Pancreas (tissue), 10 donors: ENCODE data around the gene TMEM229A. TPM values are rescaled to one million over a fixed set of nuclear protein-coding genes. Genes with fewer than 3 reads are reported as not detected.

Experiments
- ATAC-seq, 4 donors: fragments of 200-7000 bp; cut with Tn5 transposase; one replicate each; pipeline versions ENCODE4 v1.8.0 to v1.9.1; 2020; ENCODE audit warnings: mild to moderate bottlenecking in 4 of 4, moderate library complexity in 4 of 4
- DNase-seq, 6 donors: peaks; one replicate each; pipeline ENCODE4 v3.0.0-alpha.2; 2020
- FAIRE-seq: peaks from 2 replicates; lab custom pipeline; 2012; peaks lifted over from hg19 to GRCh38; lab: Jason Lieb, UNC
- H3K27ac ChIP-seq, 4 donors: fragments of 200-600 bp; sonication (generic); 1 replicate in 3 of 4; 2 replicates in 1 of 4; pipeline versions ENCODE4 v1.5.0 to v1.8.0; 2020
- H3K27me3 ChIP-seq, 4 donors: fragments of 200-600 bp; one replicate each; pipeline ENCODE4 v1.8.0; 2021
- H3K36me3 ChIP-seq, 3 donors: fragments of 200-600 bp; sonication (generic) in 1 of 3; one replicate each; pipeline versions ENCODE4 v1.5.0 to v1.8.0; 2020 to 2021
- H3K4me1 ChIP-seq, 3 donors: fragments of 200-600 bp; one replicate each; pipeline ENCODE4 v1.8.0; 2021
- H3K4me3 ChIP-seq, 4 donors: fragments of 200-600 bp; sonication (generic) in 2 of 4; one replicate each; pipeline versions ENCODE4 v1.5.0 to v1.8.0; 2020 to 2021
- H3K9me3 ChIP-seq, 4 donors: fragments of 200-600 bp; one replicate each; pipeline ENCODE4 v1.8.0; 2021
- WGBS, 2 donors: extraction: QIAGEN DNeasy Blood & Tissue Kit; methylation state at CpG; one replicate each; pipeline ENCODE4 v1.1.7; 2013; 5-methylcytosine and 5-hydroxymethylcytosine counted together
- intact Hi-C, 3 donors: fragments of 100-400 bp; cut with DNase I; formaldehyde crosslinking; loops; one replicate each; pipeline versions ENCODE4 v1.11.1 to v1.14.2; 2022
- polyA plus RNA-seq, 2 donors: library from polyadenylated mRNA; stranded (reverse); fragments of 200-250 nt; gene quantifications; one replicate each; pipeline ENCODE4 v1.2.3, GENCODE V29; 2013
- total RNA-seq, 6 donors: library from RNA; stranded (reverse); fragmentation: NEBNext Ultra II Directional in 4 of 6; extraction: Animal tissue kit (Norgen Biotek cat#: 25700) in 4 of 6; gene quantifications; one replicate each; pipeline versions ENCODE4 v1.2.1 to v1.2.4, GENCODE V29; 2021 to 2023
- TF ChIP-seq, protein P1 (sequence below), 4 donors: fragments of 200-600 bp; sonication (generic) in 3 of 4; IDR thresholded peaks; one replicate each; pipeline versions ENCODE4 v1.5.0 to v1.8.0; 2021; ENCODE audit warnings: antibody characterized with exemption in 4 of 4
- donor health status: healthy with polysubstance abuse.
- donor health status: DM: no; HTN: no; CAD: no; lungs with moderate emphysema.
- donor health status: DM: no; HTN: no; CAD: no.
- donor health status: control.
- donor health status: control.
- donor health status: Bipolar disorder and iron deficiency.
- donor health status: DM: yes; HTN: yes; CAD: no.
- donor health status: DM: no; HTN: no; CAD: no.
- donor health status: DM: no; HTN: no; CAD: no.
- donor health status: DM: yes; HTN: yes; CAD: no.

Gene TMEM229A
- total and polyA plus RNA-seq, 8 donors, result 0.09 to 0.20 (median 0.12) TPM; not detected in 5

DNA sequence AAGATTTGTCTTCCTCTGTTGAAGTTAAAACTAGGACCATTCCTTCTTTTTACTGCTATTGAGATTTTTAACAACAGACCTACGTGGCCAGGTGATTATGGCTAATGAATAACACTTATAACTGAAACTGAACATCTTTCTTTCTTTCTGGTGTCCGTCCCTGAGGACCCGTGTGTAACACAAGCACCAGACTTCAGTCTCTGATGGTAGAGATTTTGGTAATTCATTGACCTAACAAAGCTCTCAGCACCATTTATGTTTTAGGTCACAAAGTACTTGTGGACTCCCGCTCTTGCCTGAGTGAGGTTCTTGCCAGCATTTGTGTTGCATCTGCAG, 40.4 kb upstream of the TMEM229A start:
- Histone ChIP-seq H3K27ac (no peak overlapping the region), H3K36me3 (no peaks in the 10 kb centered on the region), H3K4me1 (no peaks in the 10 kb centered on the region), H3K27me3 (no peaks in the 10 kb centered on the region), H3K9me3 (no peaks in the 10 kb centered on the region), H3K4me3 (no peak overlapping the region)
- no peak for DNase-seq
- intact Hi-C loops, result no loop called here
- no peak for FAIRE-seq
- WGBS, 2 donors, result 67 to 69% methylated on average over 4 of the region's 4 CpGs
- TF ChIP-seq, protein P1, sequence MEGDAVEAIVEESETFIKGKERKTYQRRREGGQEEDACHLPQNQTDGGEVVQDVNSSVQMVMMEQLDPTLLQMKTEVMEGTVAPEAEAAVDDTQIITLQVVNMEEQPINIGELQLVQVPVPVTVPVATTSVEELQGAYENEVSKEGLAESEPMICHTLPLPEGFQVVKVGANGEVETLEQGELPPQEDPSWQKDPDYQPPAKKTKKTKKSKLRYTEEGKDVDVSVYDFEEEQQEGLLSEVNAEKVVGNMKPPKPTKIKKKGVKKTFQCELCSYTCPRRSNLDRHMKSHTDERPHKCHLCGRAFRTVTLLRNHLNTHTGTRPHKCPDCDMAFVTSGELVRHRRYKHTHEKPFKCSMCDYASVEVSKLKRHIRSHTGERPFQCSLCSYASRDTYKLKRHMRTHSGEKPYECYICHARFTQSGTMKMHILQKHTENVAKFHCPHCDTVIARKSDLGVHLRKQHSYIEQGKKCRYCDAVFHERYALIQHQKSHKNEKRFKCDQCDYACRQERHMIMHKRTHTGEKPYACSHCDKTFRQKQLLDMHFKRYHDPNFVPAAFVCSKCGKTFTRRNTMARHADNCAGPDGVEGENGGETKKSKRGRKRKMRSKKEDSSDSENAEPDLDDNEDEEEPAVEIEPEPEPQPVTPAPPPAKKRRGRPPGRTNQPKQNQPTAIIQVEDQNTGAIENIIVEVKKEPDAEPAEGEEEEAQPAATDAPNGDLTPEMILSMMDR (IDR thresholded peaks at IDR 0.05), result no peak
- no peak for ATAC-seq

DNA sequence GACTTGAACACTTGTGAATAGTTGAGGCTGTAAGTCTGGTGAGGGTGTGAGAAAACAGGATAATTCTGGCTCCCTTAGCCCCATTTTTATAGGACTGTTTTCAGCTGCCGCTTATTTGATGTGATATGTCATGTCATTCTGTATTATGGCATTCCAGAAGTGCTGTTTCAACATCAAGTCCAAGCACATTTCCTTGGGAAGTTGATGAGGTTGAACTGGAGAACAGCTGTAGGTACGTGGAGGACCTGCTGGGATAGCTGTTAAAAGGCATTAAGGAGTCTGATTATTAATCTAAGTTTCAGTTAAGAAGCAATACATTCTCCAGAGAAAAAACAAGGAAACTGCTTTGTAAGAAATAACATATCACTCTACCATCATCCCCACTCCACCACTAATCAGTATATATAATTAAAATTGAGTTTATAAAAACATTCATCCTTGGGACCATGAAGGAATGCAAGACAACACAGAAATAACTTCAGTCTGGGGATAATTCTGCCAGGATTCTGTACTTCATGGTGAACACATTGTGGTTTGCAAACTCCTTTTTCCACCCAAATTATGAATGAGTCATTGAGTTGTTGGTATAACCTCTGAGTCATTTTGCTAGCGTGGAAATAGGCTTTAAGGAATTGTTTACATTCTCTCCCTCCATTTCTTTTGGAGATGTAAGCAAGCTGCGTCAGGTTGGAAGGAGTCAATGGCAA, 39.9 kb upstream of the TMEM229A start:
- H3K9me3 ChIP-seq, result no peaks in the 10 kb centered on the region
- 71 to 75% methylated on average over 4 of the region's 4 CpGs for WGBS, 2 donors
- H3K4me3 ChIP-seq, result no peak overlapping the region
- TF ChIP-seq, protein P1 (IDR thresholded peaks at IDR 0.05), result no peak
- intact Hi-C loops, result no loop called here
- ATAC-seq (no peak), DNase-seq (no peak), FAIRE-seq (no peak)
- H3K36me3 ChIP-seq, result no peaks in the 10 kb centered on the region
- no peaks in the 10 kb centered on the region for H3K27me3 ChIP-seq
- H3K27ac ChIP-seq, result no peak overlapping the region
- H3K4me1 ChIP-seq, result no peaks in the 10 kb centered on the region

DNA sequence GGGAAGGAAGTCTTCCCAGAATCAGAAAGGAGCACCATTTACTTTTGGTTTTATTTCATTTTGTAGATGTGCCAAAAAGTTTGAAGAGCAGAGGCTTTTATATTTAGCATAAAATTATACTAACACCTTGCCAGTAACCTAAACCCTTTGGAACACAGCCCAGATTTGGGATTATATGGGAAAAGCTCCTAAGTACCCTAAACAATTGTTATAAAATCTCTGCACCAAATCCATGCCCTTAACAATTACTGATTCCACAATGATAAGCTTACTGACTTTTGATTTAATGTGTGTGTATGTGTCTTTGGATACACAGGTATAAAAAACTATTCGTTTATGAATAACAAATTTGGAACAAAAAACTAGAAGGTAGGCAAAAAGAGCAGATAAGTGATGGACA, 39.0 kb upstream of the TMEM229A start:
- no peak for FAIRE-seq
- Histone ChIP-seq H3K4me1 (no peaks in the 10 kb centered on the region), H3K9me3 (no peaks in the 10 kb centered on the region), H3K27me3 (no peaks in the 10 kb centered on the region), H3K36me3 (no peaks in the 10 kb centered on the region), H3K27ac (no peak overlapping the region), H3K4me3 (no peak overlapping the region)
- 41 to 49% methylated on average over 1 of the region's 1 CpG for WGBS, 2 donors
- no peak for DNase-seq
- TF ChIP-seq, protein P1 (IDR thresholded peaks at IDR 0.05), result no peak
- intact Hi-C loops, result no loop called here
- ATAC-seq, result no peak

DNA sequence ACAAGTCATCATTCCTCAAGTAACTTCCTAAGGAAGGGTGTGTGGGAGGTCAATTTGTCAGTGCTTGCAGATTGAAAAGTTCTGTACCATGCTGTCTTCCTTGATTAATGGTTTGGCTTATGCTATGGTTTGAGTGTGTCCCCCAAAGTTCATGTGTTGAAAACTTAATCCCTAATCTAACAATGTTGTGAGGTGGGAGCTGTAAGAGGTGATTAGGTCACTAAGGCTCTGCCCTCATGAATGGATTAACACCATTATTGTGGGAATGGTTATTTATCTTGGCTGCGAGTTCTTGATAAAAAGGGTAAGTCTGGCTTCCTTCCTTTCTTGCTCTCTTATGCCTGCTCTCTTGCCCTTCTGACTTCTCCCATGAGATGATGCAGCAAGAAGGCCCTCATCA, 29.3 kb upstream of the TMEM229A start:
- no peaks in the 10 kb centered on the region for H3K27me3 ChIP-seq
- H3K9me3 ChIP-seq, result no peaks in the 10 kb centered on the region
- no peak overlapping the region for H3K27ac ChIP-seq
- FAIRE-seq (no peak), DNase-seq (no peak), ATAC-seq (no peak)
- H3K36me3 ChIP-seq, result no peaks in the 10 kb centered on the region
- H3K4me3 ChIP-seq, result no peak overlapping the region
- TF ChIP-seq, protein P1 (IDR thresholded peaks at IDR 0.05), result no peak
- no peaks in the 10 kb centered on the region for H3K4me1 ChIP-seq
- WGBS, 2 donors, result 40 to 42% methylated on average over 1 of the region's 1 CpG
- intact Hi-C loops, result no loop called here

DNA sequence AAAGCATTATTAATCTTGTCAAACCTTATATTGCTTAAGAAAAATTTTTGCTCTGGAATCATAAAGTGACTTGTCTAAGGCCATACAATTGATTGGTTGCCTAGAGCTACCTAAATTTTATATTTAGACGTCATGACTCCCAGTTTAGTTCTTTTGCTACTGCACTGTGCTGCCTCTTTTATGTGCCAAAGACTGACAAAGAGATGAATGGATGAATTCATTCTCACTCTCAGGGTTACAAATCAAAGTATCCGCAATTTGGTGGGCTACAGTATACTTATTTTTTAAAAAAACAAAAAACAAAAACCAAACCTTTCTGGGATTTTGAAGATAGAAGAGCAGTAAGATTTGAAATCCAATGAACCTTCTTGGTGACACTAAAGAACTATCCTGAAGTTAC, 27.7 kb upstream of the TMEM229A start:
- no peaks in the 10 kb centered on the region for H3K36me3 ChIP-seq
- no peak overlapping the region for H3K27ac ChIP-seq
- H3K9me3 ChIP-seq, result no peaks in the 10 kb centered on the region
- no peak for ATAC-seq
- H3K27me3 ChIP-seq, result no peaks in the 10 kb centered on the region
- no peaks in the 10 kb centered on the region for H3K4me1 ChIP-seq
- no peak for FAIRE-seq
- WGBS, 2 donors, result 66 to 74% methylated on average over 2 of the region's 2 CpGs
- TF ChIP-seq, protein P1 (IDR thresholded peaks at IDR 0.05), result no peak
- H3K4me3 ChIP-seq, result no peak overlapping the region
- intact Hi-C loops, result no loop called here
- DNase-seq, result no peak
